ENCODE measurements around the gene MBD4.

DNA sequence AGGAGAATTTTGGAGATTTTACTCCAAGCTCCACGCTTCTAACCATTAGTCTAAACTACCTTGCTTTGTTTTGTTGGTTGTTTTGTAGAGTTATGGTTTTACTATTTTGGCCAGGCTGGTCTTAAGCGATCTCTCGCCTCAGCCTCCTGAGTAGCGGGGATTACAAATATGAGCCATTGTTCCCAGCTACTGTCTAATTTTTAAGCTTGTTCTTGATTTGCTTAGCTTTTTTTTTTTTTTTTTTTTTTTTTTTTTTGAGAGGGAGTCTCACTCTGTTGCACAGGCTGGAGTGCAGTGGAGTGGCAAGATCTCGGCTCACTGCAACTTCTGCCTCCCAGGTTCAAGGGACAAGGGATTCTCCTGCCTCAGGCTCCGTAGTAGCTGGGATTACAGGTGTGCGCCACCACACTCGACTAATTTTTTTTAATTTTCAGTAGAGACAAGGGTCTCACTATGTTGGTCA lies 39.8 kb downstream of the MBD4 start:
- TF ChIP-seq, protein P1, sequence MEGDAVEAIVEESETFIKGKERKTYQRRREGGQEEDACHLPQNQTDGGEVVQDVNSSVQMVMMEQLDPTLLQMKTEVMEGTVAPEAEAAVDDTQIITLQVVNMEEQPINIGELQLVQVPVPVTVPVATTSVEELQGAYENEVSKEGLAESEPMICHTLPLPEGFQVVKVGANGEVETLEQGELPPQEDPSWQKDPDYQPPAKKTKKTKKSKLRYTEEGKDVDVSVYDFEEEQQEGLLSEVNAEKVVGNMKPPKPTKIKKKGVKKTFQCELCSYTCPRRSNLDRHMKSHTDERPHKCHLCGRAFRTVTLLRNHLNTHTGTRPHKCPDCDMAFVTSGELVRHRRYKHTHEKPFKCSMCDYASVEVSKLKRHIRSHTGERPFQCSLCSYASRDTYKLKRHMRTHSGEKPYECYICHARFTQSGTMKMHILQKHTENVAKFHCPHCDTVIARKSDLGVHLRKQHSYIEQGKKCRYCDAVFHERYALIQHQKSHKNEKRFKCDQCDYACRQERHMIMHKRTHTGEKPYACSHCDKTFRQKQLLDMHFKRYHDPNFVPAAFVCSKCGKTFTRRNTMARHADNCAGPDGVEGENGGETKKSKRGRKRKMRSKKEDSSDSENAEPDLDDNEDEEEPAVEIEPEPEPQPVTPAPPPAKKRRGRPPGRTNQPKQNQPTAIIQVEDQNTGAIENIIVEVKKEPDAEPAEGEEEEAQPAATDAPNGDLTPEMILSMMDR (IDR thresholded peaks at IDR 0.05) = peak; percentile 15
- TF ChIP-seq EZH2 (IDR thresholded peaks at IDR 0.05; ENCODE audit: borderline replicate concordance, insufficient read depth, low read depth, low read length, poor library complexity, severe bottlenecking) = no peak
